Lower leg skin (tissue), 3 donors: ENCODE data around the gene EGR1.
"Not testable (repeated sequence)": the region's sequence is repeated elsewhere in the genome, so short reads cannot be mapped to it uniquely, and the experiment has no call there.

Experiments
- CTCF ChIP-seq, 3 donors: fragments of 450-650 bp; IDR thresholded peaks; one replicate each; pipeline ENCODE4 v1.5.1; 2016; ENCODE audit warnings: antibody characterized with exemption in 3 of 3, mild to moderate bottlenecking in 3 of 3, moderate library complexity in 2 of 3
- POLR2A ChIP-seq, 2 donors: fragments of 450-650 bp; IDR thresholded peaks; one replicate each; pipeline ENCODE4 v1.6.1; 2016 to 2017; ENCODE audit warnings: antibody characterized with exemption in 2 of 2, mild to moderate bottlenecking in 1 of 2, moderate library complexity in 1 of 2

GRCh38 chr5:138507485-138507884 is 42.2 kb downstream of the EGR1 start:
- not testable (repeated sequence) for TF ChIP-seq CTCF, POLR2A (IDR thresholded peaks at IDR 0.05)
